Neural progenitor cell (in vitro differentiated cells): ENCODE results near the gene MAP4K1. TPM values are rescaled to one million over a fixed set of nuclear protein-coding genes. Genes with fewer than 3 reads are reported as not detected.
A peak's percentile ranks its signal among the peaks of the same experiment; 100 is the strongest.

Experiments
- DNase-seq: peaks from one replicate; pipeline ENCODE4 v3.0.0-alpha.2; 2016; ENCODE audit warnings: low spot score
- H2AFZ ChIP-seq: fragments of 200-600 bp; sonication (generic); replicated peaks from 2 replicates; pipeline ENCODE4 v1.6.1; 2016; ENCODE audit warnings: antibody characterized with exemption
- H3F3A ChIP-seq: fragments of 200-600 bp; sonication (generic); 2 replicates; pipeline ENCODE4 v1.6.1; 2016; ENCODE audit warnings: antibody characterized with exemption, low read depth
- H3K27ac ChIP-seq: fragments of 200-600 bp; sonication (generic); 2 replicates; pipeline ENCODE4 v1.5.1; 2016; ENCODE audit warnings: mild to moderate bottlenecking
- H3K27me3 ChIP-seq: fragments of 200-600 bp; sonication (generic); 2 replicates; pipeline ENCODE4 v1.6.1; 2016; ENCODE audit warnings: mild to moderate bottlenecking, moderate library complexity
- H3K36me3 ChIP-seq: fragments of 200-600 bp; sonication (generic); 2 replicates; pipeline ENCODE4 v1.5.1; 2016
- H3K4me1 ChIP-seq: fragments of 200-600 bp; sonication (generic); 2 replicates; pipeline ENCODE4 v1.6.1; 2016; ENCODE audit warnings: mixed run types
- H3K4me2 ChIP-seq: fragments of 200-600 bp; sonication (generic); 2 replicates; pipeline ENCODE4 v1.6.1; 2016
- H3K4me3 ChIP-seq: fragments of 200-600 bp; sonication (generic); 2 replicates; pipeline ENCODE4 v1.5.1; 2016
- H3K79me2 ChIP-seq: fragments of 200-600 bp; sonication (generic); 2 replicates; pipeline ENCODE4 v1.6.1; 2016; ENCODE audit warnings: low read depth
- H3K9ac ChIP-seq: fragments of 200-600 bp; sonication (generic); 2 replicates; pipeline ENCODE4 v1.6.1; 2016
- H3K9me3 ChIP-seq: fragments of 200-600 bp; sonication (generic); 2 replicates; pipeline ENCODE4 v1.5.1; 2016; ENCODE audit warnings: low read depth
- H4K20me1 ChIP-seq: fragments of 200-600 bp; sonication (generic); 2 replicates; pipeline ENCODE4 v1.6.1; 2016; ENCODE audit warnings: low read depth
- H3K27ac Mint-ChIP-seq: 3 replicates; pipeline ENCODE4 v1.8.0; 2021; ENCODE audit warnings: mixed read lengths
- H3K27me3 Mint-ChIP-seq: 2 replicates; pipeline ENCODE4 v1.8.0; 2022; ENCODE audit warnings: low read depth, mild to moderate bottlenecking, inconsistent platforms, moderate library complexity, mixed read lengths; ENCODE audit not compliant: insufficient read depth
- H3K36me3 Mint-ChIP-seq: 3 replicates; pipeline ENCODE4 v1.8.0; 2021; ENCODE audit warnings: mixed read lengths
- H3K4me1 Mint-ChIP-seq: 3 replicates; pipeline ENCODE4 v1.8.0; 2021; ENCODE audit warnings: mixed read lengths
- H3K4me3 Mint-ChIP-seq: 3 replicates; pipeline ENCODE4 v1.8.0; 2021; ENCODE audit warnings: mild to moderate bottlenecking, moderate library complexity, mixed read lengths
- H3K9me3 Mint-ChIP-seq: 3 replicates; pipeline ENCODE4 v1.8.0; 2020; ENCODE audit warnings: mixed read lengths
- CTCF ChIP-seq: fragments of 200-600 bp; sonication (generic); IDR thresholded peaks from 2 replicates; pipeline ENCODE4 v1.5.1; 2017; ENCODE audit warnings: antibody characterized with exemption, mild to moderate bottlenecking
- EZH2 ChIP-seq: fragments of 200-600 bp; sonication (generic); IDR thresholded peaks from 2 replicates; pipeline ENCODE4 v1.6.1; 2017; ENCODE audit warnings: antibody characterized with exemption, mild to moderate bottlenecking, moderate library complexity
- EZH2phosphoT487 ChIP-seq: fragments of 200-600 bp; sonication (generic); IDR thresholded peaks from 2 replicates; pipeline ENCODE4 v1.6.1; 2017; ENCODE audit warnings: antibody characterized with exemption
- total RNA-seq: library from RNA; depleted of rRNA; stranded (reverse); fragments of >200 nt; gene quantifications from 2 replicates; pipeline ENCODE4 v1.2.3, GENCODE V29; 2015; ENCODE audit warnings: low replicate concordance

The MAP4K1 gene
- total RNA-seq, 1 donor from 2014 or later = 3.6 TPM

- Histone ChIP-seq H3K79me2 (peaks cover 98% of the 10 kb centered on the region), H3F3A (peaks cover 32% of the 10 kb centered on the region), H3K9ac (no peak overlapping the region), H3K27me3 (no peaks in the 10 kb centered on the region), H3K4me3 (no peak overlapping the region), H3K27ac (no peak overlapping the region), H3K9me3 (no peaks in the 10 kb centered on the region), H4K20me1 (peaks cover 98% of the 10 kb centered on the region), H3K36me3 (no peaks in the 10 kb centered on the region), H3K4me2 (peak overlapping the region; percentile 10), H3K4me1 (peaks cover 59% of the 10 kb centered on the region), H2AFZ (no peak overlapping the region)
- peak overlapping the region; percentile 96 for H3K27ac Mint-ChIP-seq
- H3K4me3 Mint-ChIP-seq = peak overlapping the region; percentile 62
- peaks cover 75% of the 10 kb centered on the region for H3K4me1 Mint-ChIP-seq
- peaks cover 8% of the 10 kb centered on the region for H3K36me3 Mint-ChIP-seq
- TF ChIP-seq CTCF (no peak), EZH2phosphoT487 (no peak), EZH2 (no peak)
- H3K9me3 Mint-ChIP-seq = no peaks in the 10 kb centered on the region
- H3K27me3 Mint-ChIP-seq = peaks cover 6% of the 10 kb centered on the region
- no peak for DNase-seq
Measured at GRCh38 chr19:38663156-38663651, 45.5 kb upstream of the MAP4K1 start.

GRCh38 chr19:38662537-38663155 lies 44.9 kb upstream of the MAP4K1 start:
- Histone ChIP-seq H3K27me3 (no peaks in the 10 kb centered on the region), H4K20me1 (peaks cover 98% of the 10 kb centered on the region), H3K4me2 (no peak overlapping the region), H3K79me2 (peaks cover 98% of the 10 kb centered on the region), H2AFZ (no peak overlapping the region), H3K9ac (no peak overlapping the region), H3K4me1 (peaks cover 64% of the 10 kb centered on the region), H3K9me3 (no peaks in the 10 kb centered on the region), H3F3A (peaks cover 32% of the 10 kb centered on the region), H3K27ac (no peak overlapping the region), H3K36me3 (no peaks in the 10 kb centered on the region), H3K4me3 (no peak overlapping the region)
- Mint-ChIP-seq H3K36me3 (peaks cover 8% of the 10 kb centered on the region), H3K27me3 (peaks cover 6% of the 10 kb centered on the region), H3K9me3 (no peaks in the 10 kb centered on the region), H3K27ac (no peak overlapping the region), H3K4me1 (peaks cover 75% of the 10 kb centered on the region), H3K4me3 (no peak overlapping the region)
- no peak for DNase-seq
- no peak for TF ChIP-seq CTCF
- TF ChIP-seq EZH2 = no peak
- no peak for TF ChIP-seq EZH2phosphoT487

- H3K4me1 ChIP-seq = peaks cover 63% of the 10 kb centered on the region
- no peak overlapping the region for H3K4me3 Mint-ChIP-seq
Measured at GRCh38 chr19:38661996-38662395, 44.2 kb upstream of the MAP4K1 start.

More at GRCh38 chr19:38661996-38662395, 44.2 kb upstream of the MAP4K1 start:
- H3K9ac ChIP-seq = no peak overlapping the region
- TF ChIP-seq CTCF (no peak), EZH2 (no peak), EZH2phosphoT487 (no peak)
- H3K4me1 Mint-ChIP-seq = peaks cover 73% of the 10 kb centered on the region
- no peaks in the 10 kb centered on the region for H3K9me3 ChIP-seq
- no peaks in the 10 kb centered on the region for H3K9me3 Mint-ChIP-seq
- H4K20me1 ChIP-seq = peaks cover 98% of the 10 kb centered on the region
- H3K36me3 ChIP-seq = no peaks in the 10 kb centered on the region
- DNase-seq = no peak
- H3F3A ChIP-seq = peaks cover 30% of the 10 kb centered on the region
- peaks cover 98% of the 10 kb centered on the region for H3K79me2 ChIP-seq
- no peaks in the 10 kb centered on the region for H3K27me3 ChIP-seq
- H2AFZ ChIP-seq = no peak overlapping the region
- no peak overlapping the region for H3K4me2 ChIP-seq
- H3K27me3 Mint-ChIP-seq = peaks cover 5% of the 10 kb centered on the region
- peaks cover 8% of the 10 kb centered on the region for H3K36me3 Mint-ChIP-seq
- H3K27ac Mint-ChIP-seq = no peak overlapping the region
- H3K27ac ChIP-seq = no peak overlapping the region
- no peak overlapping the region for H3K4me3 ChIP-seq
